ENCODE measurements around the gene CACNA2D3.
"Not testable (repeated sequence)": the region's sequence is repeated elsewhere in the genome, so short reads cannot be mapped to it uniquely, and the experiment has no call there.

CACNA2D3 gene

DNA sequence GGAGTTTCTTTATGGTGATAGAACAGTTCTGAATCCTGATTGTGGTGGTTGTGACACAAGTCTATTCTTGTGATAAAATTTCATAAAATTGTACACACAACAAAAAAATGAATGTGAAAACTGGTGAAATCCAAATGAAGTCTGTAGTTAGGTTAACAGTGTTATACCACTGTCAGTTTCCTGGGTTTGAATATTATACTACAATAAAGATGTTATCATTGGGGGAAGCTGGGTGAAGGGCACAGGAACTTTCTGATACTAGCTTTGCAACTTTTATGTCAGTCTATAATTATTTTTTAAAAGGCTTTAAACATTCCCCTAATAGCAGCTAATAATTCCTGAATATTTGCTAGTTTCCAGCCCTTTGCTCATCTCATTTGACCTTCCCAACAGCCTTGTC, 485.7 kb downstream of the CACNA2D3 start:
- in situ Hi-C loops (cut with HindIII; ENCODE audit: low sequenced_read_pairs), result no loop called here

DNA sequence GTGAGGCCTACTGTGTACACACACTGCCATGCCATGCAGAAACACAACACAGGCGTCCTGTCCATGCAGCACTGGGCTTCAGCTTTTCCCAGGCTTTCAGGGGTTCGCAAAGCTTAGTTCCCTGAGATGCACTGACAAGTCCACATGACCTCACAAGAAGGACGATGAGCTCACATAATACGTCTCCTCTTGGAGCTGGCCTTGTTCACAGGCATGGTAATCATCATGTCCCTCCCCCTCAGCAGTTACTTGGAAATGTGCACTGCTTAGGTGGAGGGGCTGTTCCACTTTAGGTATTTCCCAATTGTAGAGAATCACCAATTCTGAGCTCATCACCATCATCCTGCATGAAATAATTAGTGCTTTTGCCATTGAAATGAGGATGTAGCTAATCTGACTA, 496.7 kb downstream of the CACNA2D3 start:
- in situ Hi-C loops (cut with HindIII; ENCODE audit: low sequenced_read_pairs), result no loop called here

DNA sequence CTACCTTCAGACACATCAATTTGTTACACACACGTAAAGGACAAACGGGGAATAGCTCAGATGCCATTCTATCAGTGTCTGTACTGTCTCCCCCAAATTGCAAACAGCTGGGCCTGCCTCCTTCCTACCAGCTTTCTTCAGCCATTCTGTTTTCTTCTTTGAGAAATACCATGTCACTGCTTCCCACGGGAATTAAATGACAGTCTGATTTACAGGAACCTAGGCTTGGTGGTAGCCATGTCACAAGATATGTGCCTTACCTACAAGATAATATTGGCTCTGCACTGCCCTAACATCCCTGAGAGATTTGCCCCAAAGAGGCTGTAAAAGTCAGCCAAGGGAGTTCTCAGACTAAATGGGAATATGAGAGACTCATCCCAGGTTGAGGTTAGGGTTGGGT, 497.2 kb downstream of the CACNA2D3 start:
- in situ Hi-C loops (cut with HindIII; ENCODE audit: low sequenced_read_pairs), result no loop called here

DNA sequence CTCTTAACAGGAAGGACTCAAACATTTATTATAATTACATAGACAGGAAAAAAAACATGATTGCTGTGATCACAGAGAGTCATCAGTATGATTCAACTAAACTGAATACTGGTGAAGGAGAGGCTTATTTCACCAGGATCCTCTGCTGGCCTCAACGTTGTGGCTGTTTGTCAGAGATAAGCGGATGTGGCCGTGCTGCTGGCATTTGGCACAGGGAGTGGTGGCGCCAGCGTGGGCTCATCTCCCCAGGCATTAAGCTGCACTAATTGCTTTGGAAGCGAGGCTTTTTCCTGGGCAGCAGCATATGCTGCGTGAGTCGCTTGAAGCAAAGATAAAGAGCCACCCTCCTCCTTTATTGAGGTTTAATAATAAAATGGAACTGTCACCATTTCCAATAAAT, 498.8 kb downstream of the CACNA2D3 start:
- in situ Hi-C loops (cut with HindIII; ENCODE audit: low sequenced_read_pairs), result no loop called here

DNA sequence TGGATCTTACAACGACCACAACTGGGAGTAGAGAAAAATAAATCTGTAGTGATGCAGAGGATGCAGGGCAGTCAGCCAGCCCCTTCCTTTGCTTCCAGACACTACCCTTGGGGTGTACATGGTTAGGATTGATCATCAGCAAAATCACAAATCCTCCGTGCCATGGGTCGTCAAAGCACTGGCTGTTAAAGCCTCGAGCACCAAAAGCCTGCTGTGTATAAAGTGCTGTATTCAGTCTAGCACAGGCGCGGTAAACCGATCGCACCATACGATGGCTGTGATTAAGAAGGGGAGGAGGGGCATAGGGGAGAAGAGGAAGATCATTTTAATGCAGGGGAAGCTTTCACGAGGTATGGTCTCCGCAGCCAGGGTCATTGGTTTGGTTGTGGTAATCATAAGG, 500.3 kb downstream of the CACNA2D3 start:
- in situ Hi-C loops (cut with HindIII; ENCODE audit: low sequenced_read_pairs), result no loop called here

DNA sequence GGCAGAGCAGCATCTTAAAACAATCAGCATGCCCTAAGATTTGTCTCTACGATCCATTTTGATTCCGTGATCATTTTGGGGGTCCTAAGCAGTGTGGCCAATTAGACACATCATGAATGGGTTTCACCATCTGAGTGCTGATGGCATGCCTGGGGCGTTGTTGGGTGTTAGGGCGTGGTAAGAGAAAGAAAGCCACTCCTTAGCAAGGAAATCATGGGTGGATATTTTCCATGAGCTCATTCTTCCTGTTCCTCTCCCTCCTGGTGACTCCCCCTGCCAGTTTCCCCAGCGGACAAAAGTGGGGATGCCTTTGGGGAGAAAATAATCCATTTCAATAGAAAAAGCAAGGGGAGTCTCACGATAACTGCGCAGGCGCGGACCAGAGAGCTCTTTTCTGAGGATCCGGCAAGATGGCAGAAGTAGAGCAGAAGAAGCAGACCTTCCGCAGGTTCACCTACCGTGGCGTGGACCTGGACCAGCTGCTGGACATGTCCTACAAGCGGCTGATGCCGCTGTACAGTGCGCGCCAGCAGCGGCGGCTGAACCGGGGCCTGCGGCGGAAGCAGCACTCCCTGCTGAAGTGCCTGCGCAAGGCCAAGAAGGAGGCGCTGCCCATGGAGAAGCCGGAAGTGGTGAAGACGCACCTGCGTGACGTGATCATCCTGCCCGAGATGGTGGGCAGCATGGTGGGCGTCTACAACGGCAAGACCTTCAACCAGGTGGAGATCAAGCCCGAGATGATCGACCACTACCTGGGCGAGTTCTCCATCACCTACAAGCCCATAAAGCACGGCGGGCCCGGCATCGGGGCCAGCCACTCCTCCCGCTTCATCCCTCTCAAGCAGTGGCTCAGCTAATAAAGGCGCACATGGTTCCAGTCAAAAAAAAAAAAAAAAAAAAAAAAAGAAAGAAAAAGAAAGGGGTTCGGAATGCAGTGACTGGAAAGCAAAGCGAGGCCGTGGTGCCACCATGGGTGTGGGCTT, 503.7 kb downstream of the CACNA2D3 start:
- in situ Hi-C loops (cut with HindIII; ENCODE audit: low sequenced_read_pairs), result no loop called here

DNA sequence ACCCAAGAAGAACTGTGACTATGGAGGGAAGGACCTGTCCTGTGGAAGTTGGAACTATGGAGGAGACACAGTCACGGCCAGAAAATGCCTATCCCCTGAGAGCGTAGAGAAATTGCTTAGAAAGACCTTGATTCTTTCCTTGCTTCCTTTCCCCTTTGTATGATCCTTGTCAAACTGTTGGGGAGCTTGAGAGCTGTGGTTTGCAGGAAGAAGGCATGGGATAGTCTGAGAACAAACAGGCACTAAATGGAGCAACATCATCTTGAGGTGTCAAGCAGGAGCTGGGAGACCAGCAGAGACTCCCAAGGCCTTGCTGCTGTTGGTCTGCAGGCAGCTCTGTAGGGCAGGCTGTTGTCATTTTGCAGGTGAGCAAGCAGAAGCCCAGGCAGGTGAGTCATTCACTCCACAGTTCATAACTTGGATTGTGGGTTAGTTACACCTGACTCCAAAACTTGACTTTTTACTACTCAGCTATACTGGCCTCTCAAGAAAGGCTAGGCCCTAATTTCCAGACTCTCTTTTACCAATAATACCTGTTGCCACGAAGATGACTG, 506.6 kb downstream of the CACNA2D3 start:
- in situ Hi-C loops (cut with HindIII; ENCODE audit: low sequenced_read_pairs), result no loop called here

DNA sequence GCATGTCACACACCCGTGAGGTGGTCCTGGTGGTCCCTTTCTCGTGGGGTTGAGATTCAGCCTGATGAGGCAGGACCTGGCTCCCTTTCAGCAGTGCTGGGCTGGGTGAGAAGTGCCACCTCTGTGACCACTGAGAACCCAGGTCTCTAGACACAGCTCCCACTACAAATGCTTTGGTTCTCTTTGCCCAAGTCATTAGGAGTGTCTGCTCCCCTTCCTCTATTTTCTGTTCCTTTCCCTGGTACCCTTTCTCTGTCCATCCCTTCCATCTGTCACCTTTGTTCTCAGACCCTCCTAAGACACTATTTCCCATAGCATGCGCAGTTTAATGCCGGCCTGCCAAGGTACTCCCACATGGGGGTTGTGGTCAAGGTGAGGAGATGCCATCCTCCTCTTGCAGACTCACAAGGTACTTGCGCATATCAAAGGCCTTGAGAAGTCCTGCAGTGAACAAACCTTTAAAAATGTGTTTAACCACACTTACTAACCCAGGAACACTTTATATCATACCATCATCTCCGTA, 507.8 kb downstream of the CACNA2D3 start:
- in situ Hi-C loops (cut with HindIII; ENCODE audit: low sequenced_read_pairs), result no loop called here

DNA sequence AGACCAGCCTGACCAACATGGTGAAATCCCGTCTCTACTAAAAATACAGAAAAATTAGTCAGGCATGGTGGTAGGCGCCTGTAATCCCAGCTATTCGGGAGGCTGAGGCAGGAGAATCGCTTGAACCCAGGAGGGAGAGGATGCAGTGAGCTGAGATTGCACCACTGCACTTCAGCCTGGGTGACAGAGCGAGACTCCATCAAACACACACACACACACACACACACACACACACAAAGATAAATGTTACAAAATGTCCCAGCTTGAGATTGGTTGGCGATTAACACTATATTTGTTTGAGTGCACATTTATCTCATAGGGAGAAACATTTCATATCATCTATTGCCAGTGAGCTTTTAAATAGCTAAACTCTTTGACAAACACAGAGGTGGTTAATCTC, 508.6 kb downstream of the CACNA2D3 start:
- in situ Hi-C loops (cut with HindIII; ENCODE audit: low sequenced_read_pairs), result not testable (repeated sequence)

DNA sequence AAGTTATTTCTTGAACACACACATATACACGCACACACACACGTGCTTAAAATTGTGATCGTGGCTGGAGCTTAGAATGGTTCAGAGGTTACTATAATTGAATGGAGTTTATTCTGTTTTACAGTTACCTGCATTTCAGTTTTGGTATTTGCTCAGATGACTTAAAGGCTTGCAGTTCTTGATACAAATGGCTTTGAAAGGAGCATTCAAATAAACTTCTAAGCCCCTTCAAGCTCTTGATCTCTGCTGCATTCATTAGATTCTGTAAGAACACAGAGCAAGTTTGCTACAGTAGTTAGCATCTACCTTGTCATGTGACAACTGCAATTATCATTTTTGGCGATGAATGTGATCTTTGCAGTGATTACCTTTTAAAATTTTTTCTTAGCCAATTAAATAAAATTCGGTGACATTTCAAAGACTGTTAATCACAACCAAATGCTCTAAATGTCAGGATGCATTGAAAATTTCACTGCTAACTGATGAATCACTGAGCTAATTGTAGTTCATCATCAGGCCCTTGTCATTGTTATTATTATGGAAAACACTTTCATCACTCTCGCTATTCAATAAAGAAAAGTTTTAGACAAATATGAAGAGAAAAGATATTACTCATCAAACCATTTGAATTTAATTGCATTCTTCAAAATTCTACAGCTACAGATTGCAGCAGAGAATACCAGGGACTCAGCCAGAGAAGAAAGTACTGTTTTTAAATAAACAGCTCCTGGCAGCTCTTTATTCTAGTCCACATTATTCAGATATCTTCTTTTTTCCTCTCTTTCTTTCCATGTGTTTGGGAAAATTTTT, 509.4 kb downstream of the CACNA2D3 start:
- in situ Hi-C loops (cut with HindIII; ENCODE audit: low sequenced_read_pairs), result no loop called here

DNA sequence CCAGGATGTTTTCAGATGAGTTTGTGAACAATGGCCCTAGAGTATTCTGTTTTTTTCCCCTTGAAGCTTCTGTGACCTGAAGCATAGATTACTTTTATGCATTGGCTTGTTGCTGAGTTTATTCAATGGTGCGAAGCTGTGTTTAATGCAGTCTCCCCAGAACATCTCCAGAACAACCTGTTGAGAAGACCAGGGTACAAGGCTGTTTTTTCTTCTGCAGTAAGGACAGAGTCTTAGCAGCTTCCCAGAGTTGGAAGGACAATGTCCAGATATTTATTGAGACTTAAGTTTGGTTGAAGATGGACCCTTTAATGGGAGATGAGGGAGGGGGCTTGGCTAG, 509.9 kb downstream of the CACNA2D3 start:
- in situ Hi-C loops (cut with HindIII; ENCODE audit: low sequenced_read_pairs), result no loop called here

DNA sequence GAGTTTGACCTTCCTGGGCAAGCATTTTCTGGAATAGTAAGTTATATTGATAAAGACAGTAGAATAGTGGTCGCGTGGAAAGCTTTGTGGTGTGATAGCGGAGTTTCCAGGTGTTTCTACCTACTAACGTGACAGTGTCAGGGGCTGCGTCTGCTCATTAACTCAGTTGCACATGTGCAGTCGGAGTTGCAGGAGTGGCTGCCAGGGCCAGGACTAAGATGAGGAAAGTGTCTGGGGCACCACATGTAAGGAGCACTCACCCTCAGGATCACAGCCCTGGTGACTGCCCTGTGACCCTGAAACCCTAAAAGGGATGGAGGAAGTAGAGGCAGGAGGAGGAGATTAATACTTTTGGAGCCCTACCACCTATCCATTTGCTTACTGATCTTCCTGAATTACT, 510.5 kb downstream of the CACNA2D3 start:
- in situ Hi-C loops (cut with HindIII; ENCODE audit: low sequenced_read_pairs), result no loop called here

DNA sequence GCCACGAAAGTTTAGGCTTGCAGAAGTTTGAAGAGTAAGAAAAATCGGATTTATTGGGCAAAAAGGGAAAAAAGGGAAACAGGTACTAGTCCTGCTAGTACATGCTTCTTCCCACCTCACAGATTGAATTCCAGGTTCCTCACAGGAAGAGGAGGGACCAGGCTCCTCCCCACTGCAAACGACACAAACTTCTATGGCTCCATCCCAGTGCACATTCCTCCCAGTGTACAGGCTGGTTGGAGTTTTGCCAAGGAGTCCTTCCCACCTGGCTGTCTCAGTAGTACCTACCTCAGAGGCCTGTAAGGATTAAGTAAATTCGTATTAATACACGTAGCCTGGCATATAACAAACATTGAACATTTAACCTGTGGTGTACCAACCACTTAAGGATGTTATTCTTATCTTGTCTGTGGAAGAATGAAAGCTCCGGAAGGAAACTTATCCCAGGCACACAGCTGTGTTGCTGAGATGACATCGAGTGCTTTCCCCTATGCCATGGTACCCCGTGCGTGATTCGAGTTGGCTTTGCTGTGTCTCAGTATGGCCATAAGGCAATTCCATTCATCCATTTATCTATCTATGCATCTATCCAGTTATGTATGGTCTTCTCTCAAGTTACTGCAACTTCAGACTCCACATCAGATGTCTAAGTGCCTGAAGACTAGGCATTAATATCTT, 511.2 kb downstream of the CACNA2D3 start:
- in situ Hi-C loops (cut with HindIII; ENCODE audit: low sequenced_read_pairs), result no loop called here

DNA sequence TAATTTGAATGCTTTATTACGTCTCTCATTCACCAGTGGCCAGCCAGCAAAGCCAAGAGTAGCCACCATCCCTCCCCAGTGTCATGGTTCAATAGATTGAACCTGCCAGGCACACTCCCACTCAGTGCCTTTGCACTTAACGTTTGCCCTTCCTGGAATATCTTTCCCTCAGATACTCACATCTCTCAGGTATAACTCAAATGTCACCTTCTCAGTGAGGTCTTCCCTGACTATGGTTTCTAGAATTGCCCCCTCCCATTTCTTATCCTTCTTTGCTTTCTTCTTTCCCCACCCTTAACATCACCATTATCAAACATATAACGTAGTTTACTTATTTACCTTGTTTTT, 511.7 kb downstream of the CACNA2D3 start:
- in situ Hi-C loops (cut with HindIII; ENCODE audit: low sequenced_read_pairs), result no loop called here

DNA sequence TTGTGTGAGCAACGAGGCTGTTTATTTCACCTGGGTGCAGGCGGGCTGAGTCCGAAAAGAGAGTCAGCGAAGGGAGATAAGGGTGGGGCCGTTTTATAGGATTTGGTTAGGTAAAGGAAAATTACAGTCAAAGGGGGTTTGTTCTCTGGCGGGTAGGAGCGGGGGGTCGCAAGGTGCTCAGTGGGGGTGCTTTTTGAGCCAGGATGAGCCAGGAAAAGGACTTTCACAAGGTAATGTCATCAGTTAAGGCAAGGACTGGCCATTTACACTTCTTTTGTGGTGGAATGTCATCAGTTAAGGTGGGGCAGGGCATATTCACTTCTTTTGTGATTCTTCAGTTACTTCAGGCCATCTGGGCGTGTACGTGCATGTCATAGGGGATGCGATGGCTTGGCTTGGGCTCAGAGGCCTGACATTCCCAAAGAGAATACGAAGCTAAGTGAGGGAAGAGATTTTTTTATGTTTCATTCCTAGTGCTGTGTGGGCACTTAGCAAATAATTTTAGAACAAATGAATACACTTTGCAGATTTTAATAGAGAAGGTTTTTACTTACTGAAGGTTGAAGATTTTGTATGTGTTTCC, 517.5 kb downstream of the CACNA2D3 start:
- in situ Hi-C loops (cut with HindIII; ENCODE audit: low sequenced_read_pairs), result not testable (repeated sequence)

DNA sequence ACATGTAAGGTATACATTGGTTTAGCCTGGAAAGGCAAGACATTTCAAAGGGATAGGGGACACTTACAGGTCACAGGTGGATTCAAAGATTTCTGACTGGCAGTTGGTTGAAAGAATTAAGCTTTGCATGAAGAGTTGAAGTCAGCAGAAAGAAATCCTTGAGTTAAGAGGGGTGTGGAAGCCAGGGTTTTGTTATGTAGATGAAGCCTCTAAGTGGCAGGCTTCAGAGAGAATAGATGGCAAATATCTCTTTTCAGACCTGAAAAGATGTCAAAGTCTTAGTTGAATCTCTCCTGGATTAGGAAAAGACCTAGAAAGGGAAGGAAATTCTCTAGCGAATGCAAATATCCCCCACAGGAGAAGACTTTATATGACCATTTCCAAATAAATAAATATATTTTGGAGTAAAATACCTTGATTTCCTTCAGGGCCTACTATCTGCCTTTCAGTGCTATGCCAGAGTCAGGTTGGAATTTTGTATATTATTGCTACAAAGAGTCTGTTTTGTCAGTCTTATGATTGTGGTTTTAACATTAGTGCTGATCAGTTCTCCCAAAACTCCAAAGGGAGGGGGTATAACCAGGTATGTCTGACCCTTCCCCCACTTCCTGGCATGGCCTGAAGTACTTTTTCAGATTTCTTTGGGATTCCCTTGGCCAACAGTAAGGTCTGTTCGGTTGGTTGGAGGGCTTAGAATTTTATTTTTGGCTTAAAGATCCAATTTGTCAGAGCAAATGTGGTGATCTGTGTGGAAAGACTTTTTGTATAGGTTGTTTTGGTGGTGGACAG, 519.1 kb downstream of the CACNA2D3 start:
- in situ Hi-C loops (cut with HindIII; ENCODE audit: low sequenced_read_pairs), result no loop called here

DNA sequence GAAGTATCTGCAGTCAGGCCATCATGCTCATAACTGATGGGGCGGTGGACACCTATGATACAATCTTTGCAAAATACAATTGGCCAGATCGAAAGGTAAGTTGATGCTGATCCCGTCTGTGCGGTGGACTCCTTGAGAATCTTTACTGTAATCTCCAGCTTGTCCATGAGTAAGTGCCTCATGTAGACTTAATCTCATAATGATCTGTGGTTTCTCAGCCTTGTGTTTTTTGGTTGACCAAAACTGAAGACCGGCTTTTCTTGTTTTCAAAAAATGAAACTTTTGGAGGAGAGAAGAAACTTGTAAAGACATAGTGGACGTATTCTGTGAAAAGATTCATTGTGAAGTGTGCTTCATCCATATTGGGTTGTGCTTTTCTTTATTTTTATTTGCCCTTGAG, 519.8 kb downstream of the CACNA2D3 start:
- in situ Hi-C loops (cut with HindIII; ENCODE audit: low sequenced_read_pairs), result no loop called here

DNA sequence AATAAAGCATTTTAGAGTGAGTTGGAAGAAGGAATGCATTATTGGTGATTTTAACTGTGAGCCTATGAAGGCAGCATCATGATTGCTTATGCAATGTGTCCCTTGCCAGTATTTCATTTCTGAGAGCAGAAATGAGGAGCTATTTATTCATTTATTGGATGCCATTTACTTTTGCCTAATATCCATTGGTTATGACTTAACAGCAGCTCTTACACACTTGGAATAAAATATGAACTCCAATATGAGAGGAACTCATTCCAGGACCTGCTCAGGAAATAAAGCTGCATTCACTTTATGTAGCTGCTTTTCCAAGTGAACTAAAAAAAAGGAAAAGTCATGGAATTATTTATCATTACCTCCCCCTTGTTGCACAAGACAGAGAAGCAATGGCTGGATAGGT, 525.4 kb downstream of the CACNA2D3 start:
- in situ Hi-C loops (cut with HindIII; ENCODE audit: low sequenced_read_pairs), result no loop called here

DNA sequence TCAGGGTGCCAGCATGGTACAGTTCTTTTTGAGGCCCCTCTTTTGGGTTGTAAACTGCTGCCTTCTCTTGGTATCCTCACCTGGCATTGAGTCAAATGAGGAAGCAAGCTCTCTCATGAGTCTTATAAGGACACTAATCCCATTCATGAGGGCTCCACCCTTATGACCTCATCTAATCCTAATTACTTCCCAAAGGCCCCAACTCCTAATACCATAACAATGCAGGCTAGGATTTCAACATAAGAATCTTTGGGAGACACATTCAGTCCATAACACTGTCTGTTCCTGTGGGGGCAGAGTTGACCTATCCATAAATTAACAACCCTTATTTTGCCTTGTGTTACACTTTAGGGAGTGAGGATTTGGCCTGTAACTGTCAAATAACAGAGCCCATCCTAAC, 527.2 kb downstream of the CACNA2D3 start:
- in situ Hi-C loops (cut with HindIII; ENCODE audit: low sequenced_read_pairs), result no loop called here

Data from endothelial cell of hepatic sinusoid (primary cell).